Measurements from ENCODE around the gene RPL3. TPM values are rescaled to one million over a fixed set of nuclear protein-coding genes. Genes with fewer than 3 reads are reported as not detected.

The RPL3 gene
- polyA plus RNA-seq, 1 donor from 2014 or later, result 1,527 TPM

DNA sequence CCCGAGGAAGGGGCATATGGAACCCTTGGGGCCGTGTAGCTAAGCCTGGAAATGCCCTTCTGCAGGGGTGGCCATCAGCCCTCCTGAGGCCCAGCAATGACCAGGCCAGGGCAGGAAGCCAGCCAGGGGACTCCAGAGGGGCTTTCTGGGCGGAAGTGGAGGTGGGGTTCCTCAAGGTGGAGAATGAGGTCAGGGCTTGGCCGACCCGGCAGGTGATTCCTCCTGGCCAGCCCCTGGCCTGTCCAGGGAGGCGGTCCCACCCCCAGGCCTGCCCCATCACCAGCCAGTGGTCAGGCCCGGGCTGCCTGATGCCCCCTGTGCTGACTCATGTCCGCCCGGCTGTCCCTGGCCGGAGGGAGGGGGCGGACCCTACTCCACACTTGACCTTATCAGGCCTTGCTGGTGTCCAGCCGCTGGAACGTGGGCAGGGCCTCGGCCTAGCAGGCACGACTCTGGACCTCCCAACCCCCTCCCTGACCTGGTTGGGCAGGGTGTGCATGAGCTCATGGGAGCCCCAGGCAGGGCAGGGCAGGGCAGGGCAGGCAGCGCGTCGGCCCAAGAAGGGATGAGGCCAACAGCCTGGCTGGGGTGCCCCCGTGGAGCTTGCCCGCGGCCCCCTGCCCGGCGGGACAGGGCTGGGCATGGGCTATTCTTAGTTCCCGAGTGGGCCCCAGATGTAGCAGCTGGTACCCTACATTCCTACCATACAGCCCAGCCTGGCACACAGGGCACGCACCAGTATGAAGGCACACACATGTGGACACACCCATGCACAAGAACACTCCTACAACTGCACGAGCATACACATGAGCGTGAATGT lies 35.9 kb downstream of the RPL3 start:
- Histone ChIP-seq H3K27ac (ENCODE audit: low read length) (no peak overlapping the region), H3K4me3 (ENCODE audit: low read length) (no peak overlapping the region), H2AFZ (ENCODE audit: low read depth, low read length) (no peak overlapping the region), H3K4me2 (ENCODE audit: low read length) (no peak overlapping the region), H3K36me3 (ENCODE audit: insufficient read depth, low read length) (no peaks in the 10 kb centered on the region), H3K9me2 (ENCODE audit: insufficient read depth, low read length) (no peaks in the 10 kb centered on the region), H3K9ac (ENCODE audit: low read length) (no peak overlapping the region), H4K20me1 (ENCODE audit: insufficient read depth) (no peaks in the 10 kb centered on the region), H3K9me3 (ENCODE audit: low read length) (no peaks in the 10 kb centered on the region), H3F3A (ENCODE audit: insufficient read depth, low read length, poor library complexity, severe bottlenecking) (no peaks in the 10 kb centered on the region), H3K27me3 (ENCODE audit: insufficient read depth, low read depth, low read length) (no peaks in the 10 kb centered on the region), H3K79me2 (replicated peaks; ENCODE audit: insufficient read depth, low read length) (no peaks in the 10 kb centered on the region)
- TF ChIP-seq SMC3 (conservative IDR thresholded peaks at IDR 0.05; ENCODE audit: poor library complexity), result no peak
- TF ChIP-seq EP300 (conservative IDR thresholded peaks at IDR 0.05; ENCODE audit: poor library complexity, severe bottlenecking), result no peak
- TF ChIP-seq POLR2AphosphoS5 (IDR thresholded peaks at IDR 0.05), result no peak
- no peak for TF ChIP-seq RAD21 (conservative IDR thresholded peaks at IDR 0.05)
- no peak for TF ChIP-seq TAF1 (IDR thresholded peaks at IDR 0.05; ENCODE audit: low read depth)
- TF ChIP-seq, protein P1, sequence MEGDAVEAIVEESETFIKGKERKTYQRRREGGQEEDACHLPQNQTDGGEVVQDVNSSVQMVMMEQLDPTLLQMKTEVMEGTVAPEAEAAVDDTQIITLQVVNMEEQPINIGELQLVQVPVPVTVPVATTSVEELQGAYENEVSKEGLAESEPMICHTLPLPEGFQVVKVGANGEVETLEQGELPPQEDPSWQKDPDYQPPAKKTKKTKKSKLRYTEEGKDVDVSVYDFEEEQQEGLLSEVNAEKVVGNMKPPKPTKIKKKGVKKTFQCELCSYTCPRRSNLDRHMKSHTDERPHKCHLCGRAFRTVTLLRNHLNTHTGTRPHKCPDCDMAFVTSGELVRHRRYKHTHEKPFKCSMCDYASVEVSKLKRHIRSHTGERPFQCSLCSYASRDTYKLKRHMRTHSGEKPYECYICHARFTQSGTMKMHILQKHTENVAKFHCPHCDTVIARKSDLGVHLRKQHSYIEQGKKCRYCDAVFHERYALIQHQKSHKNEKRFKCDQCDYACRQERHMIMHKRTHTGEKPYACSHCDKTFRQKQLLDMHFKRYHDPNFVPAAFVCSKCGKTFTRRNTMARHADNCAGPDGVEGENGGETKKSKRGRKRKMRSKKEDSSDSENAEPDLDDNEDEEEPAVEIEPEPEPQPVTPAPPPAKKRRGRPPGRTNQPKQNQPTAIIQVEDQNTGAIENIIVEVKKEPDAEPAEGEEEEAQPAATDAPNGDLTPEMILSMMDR (IDR thresholded peaks at IDR 0.05; ENCODE audit: poor library complexity, severe bottlenecking), result no peak
- TF ChIP-seq, protein P2, sequence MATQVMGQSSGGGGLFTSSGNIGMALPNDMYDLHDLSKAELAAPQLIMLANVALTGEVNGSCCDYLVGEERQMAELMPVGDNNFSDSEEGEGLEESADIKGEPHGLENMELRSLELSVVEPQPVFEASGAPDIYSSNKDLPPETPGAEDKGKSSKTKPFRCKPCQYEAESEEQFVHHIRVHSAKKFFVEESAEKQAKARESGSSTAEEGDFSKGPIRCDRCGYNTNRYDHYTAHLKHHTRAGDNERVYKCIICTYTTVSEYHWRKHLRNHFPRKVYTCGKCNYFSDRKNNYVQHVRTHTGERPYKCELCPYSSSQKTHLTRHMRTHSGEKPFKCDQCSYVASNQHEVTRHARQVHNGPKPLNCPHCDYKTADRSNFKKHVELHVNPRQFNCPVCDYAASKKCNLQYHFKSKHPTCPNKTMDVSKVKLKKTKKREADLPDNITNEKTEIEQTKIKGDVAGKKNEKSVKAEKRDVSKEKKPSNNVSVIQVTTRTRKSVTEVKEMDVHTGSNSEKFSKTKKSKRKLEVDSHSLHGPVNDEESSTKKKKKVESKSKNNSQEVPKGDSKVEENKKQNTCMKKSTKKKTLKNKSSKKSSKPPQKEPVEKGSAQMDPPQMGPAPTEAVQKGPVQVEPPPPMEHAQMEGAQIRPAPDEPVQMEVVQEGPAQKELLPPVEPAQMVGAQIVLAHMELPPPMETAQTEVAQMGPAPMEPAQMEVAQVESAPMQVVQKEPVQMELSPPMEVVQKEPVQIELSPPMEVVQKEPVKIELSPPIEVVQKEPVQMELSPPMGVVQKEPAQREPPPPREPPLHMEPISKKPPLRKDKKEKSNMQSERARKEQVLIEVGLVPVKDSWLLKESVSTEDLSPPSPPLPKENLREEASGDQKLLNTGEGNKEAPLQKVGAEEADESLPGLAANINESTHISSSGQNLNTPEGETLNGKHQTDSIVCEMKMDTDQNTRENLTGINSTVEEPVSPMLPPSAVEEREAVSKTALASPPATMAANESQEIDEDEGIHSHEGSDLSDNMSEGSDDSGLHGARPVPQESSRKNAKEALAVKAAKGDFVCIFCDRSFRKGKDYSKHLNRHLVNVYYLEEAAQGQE (IDR thresholded peaks at IDR 0.05; ENCODE audit: borderline replicate concordance), result no peak
- no peak for TF ChIP-seq EZH2 (IDR thresholded peaks at IDR 0.05; ENCODE audit: borderline replicate concordance, insufficient read depth, low read length, poor library complexity, severe bottlenecking)
- no peak for TF ChIP-seq MXI1 (conservative IDR thresholded peaks at IDR 0.05; ENCODE audit: poor library complexity, severe bottlenecking)

DNA sequence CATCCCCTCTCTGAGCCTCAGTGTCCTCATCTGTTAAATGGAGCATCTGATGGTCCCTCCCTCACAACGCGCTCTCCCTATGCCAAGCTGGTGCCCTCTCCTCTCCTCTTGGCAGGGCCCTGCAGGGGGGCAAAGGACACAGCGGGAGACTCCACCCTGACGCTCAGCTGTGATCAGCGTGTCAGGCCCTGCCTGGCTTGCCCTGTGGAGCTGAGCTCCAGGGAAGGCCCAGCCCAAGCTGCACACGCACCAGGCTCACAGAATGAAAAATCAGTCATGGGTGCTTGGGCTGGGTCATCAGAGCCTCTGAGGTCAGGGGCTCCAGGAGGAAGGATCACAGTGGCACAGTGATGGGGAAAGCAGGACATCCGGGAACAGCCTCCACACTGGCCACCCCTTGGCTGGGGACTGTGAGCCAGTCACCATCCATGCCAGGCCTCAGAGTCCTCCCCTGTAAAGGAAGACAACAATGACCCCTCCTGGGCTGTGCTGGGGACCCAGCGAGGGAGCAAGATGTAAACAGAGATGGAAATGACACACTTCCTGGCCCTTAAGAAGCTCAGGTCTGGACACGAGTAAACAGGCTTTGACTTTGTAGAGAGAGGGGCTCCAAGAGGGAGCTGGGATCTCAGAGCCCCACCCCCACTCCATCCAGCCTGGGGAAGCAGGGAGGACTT lies 36.6 kb downstream of the RPL3 start:
- H3F3A ChIP-seq (ENCODE audit: insufficient read depth, low read length, poor library complexity, severe bottlenecking), result no peaks in the 10 kb centered on the region
- no peaks in the 10 kb centered on the region for H4K20me1 ChIP-seq (ENCODE audit: insufficient read depth)
- no peak overlapping the region for H3K4me3 ChIP-seq (ENCODE audit: low read length)
- H3K27me3 ChIP-seq (ENCODE audit: insufficient read depth, low read depth, low read length), result no peaks in the 10 kb centered on the region
- no peaks in the 10 kb centered on the region for H3K9me2 ChIP-seq (ENCODE audit: insufficient read depth, low read length)
- TF ChIP-seq EZH2 (IDR thresholded peaks at IDR 0.05; ENCODE audit: borderline replicate concordance, insufficient read depth, low read length, poor library complexity, severe bottlenecking), result no peak
- no peak for TF ChIP-seq SMC3 (conservative IDR thresholded peaks at IDR 0.05; ENCODE audit: poor library complexity)
- no peak for TF ChIP-seq MXI1 (conservative IDR thresholded peaks at IDR 0.05; ENCODE audit: poor library complexity, severe bottlenecking)
- no peak for TF ChIP-seq TAF1 (IDR thresholded peaks at IDR 0.05; ENCODE audit: low read depth)
- TF ChIP-seq, protein P1 (IDR thresholded peaks at IDR 0.05; ENCODE audit: poor library complexity, severe bottlenecking), result no peak
- TF ChIP-seq EP300 (conservative IDR thresholded peaks at IDR 0.05; ENCODE audit: poor library complexity, severe bottlenecking), result no peak
- TF ChIP-seq RAD21 (conservative IDR thresholded peaks at IDR 0.05), result no peak
- TF ChIP-seq POLR2AphosphoS5 (IDR thresholded peaks at IDR 0.05), result no peak
- no peak overlapping the region for H3K9ac ChIP-seq (ENCODE audit: low read length)
- H3K36me3 ChIP-seq (ENCODE audit: insufficient read depth, low read length), result no peaks in the 10 kb centered on the region
- no peak overlapping the region for H2AFZ ChIP-seq (ENCODE audit: low read depth, low read length)
- no peaks in the 10 kb centered on the region for H3K9me3 ChIP-seq (ENCODE audit: low read length)
- H3K4me2 ChIP-seq (ENCODE audit: low read length), result no peak overlapping the region
- H3K79me2 ChIP-seq (replicated peaks; ENCODE audit: insufficient read depth, low read length), result no peaks in the 10 kb centered on the region
- H3K27ac ChIP-seq (ENCODE audit: low read length), result no peak overlapping the region
